ENCODE results near the gene IGSF3.

IGSF3 gene

GRCh38 chr1:116667575-116668105, at the start of gene IGSF3:
TSS of gene IGSF3 (minus strand) at chr1:116667733. CDS start at chr1:116666326, 1,407 bp downstream.
- no peak for DNase-seq (ENCODE audit: low read depth)

DNA sequence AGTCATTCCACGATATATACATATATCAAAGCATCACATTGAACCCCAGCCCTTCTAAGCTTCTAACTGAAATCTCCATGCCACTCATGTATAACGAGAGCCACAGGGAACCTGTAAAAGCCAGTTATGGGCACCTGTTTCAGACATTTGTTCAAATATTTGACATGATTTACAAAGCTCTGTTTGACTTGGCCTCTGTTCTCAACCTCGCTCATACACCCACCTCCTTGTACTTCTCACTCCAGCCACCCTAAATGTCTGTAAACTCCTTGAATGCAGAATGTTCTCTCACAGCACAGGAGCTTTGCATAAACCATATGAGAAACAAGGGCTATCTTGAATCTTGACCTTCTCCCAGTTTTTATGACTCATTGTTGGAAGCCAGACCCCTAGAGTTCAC, 49.8 kb upstream of the IGSF3 start:
- DNase-seq (ENCODE audit: low read depth) = no peak

DNA sequence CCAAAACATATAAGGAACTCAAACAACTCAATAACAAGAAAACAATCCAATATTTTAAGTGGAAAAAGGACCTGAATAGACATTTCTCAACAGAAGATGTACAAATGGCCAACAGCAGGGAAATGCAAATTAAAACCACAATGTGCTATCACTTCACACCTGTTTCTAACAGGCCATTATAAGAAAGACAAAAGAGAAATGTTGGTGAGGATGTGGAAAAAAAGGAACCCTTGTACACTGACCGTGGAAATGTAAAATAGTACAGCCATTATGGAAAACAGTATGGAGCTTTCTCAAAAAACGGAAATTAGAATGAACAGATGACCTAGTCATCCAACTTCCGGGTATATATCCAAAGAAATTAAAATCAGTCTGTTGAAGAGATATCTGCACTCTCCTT, 48.9 kb upstream of the IGSF3 start:
- no peak for DNase-seq (ENCODE audit: low read depth)

GRCh38 chr1:116713474-116713873, 45.9 kb upstream of the IGSF3 start:
- DNase-seq (ENCODE audit: low read depth) = no peak

DNA sequence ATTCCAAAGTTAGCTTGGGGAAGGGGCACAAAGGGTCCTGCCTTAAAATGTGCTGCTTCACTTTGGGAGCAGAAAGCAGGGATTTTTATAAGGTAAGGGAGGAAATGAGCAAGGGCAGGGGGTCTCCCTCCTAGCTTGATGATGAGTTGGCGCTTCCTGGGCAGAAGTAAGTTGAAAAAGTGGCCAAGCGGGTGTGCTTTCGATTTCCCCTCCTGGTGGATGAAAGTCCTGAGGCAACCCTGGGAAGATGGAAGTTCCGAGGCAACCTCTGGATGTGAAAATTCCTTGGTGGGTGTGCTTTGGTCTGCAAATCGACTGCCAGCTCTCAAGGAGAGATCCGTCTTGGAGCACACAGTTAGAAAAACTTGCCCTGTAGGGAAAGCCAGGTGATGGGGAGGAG, 45.0 kb upstream of the IGSF3 start:
- no peak for DNase-seq (ENCODE audit: low read depth)

DNA sequence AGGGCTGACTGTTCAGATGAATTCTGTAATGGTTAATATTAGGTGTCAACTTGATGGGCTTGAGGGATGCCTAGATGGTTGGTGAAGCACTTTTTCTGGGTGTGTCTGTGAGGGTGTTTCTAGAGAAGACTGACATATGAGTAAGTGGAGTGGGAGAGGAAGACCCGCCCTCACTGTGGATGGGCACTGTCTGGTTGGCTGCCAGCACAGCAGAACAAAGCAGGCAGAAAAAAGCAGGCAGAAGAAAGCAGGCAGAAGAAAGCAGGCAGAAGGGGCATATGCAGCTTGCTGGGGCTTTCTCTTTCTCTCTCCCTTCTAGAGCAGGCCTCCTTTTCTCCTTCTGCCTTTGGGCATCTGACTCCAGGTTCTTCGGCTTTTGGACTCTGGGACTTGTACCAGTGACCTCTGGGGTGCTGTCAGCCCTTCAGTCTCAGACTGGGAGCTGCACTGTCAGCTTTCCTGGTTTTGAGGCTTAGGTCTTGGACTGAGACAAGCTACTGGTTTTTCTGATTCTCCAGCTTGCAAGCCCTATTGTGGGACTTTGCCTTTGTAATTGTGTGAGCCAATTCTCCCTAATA, 43.8 kb upstream of the IGSF3 start:
- no peak for DNase-seq (ENCODE audit: low read depth)

- DNase-seq (ENCODE audit: low read depth) = no peak
Measured at GRCh38 chr1:116710420-116711262, 43.1 kb upstream of the IGSF3 start.

DNA sequence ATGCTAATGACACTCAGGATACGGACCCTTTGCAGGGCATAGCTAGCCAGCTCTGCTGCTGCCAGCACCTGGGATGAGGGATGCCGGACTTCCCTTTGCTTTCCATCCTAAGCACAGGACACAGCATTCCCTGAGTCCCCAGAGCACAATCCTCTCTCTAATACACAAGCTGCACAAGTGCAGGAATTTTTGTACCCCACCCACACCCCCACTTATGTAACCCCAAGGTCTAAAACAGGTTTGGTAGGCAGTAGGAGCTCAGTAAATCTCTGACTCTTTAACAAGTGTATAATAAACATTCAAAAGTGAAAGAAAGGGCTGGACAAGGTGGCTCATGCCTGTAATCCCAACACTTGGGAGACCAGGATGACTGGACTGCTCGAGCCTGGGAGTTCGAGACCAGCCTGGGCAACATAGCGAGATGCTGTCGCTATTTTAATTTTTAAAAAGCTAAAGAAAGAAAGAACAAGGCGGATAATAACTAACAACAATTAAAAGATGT, 42.2 kb upstream of the IGSF3 start:
- no peak for DNase-seq (ENCODE audit: low read depth)

GRCh38 chr1:116708255-116708900, 40.8 kb upstream of the IGSF3 start:
- no peak for DNase-seq (ENCODE audit: low read depth)

GRCh38 chr1:116706841-116707240, 39.3 kb upstream of the IGSF3 start:
- DNase-seq (ENCODE audit: low read depth) = no peak

- no peak for DNase-seq (ENCODE audit: low read depth)
Measured at GRCh38 chr1:116706123-116706522, 38.6 kb upstream of the IGSF3 start.

- no peak for DNase-seq (ENCODE audit: low read depth)
Measured at GRCh38 chr1:116704278-116704677, 36.7 kb upstream of the IGSF3 start.

- DNase-seq (ENCODE audit: low read depth) = no peak
Measured at GRCh38 chr1:116699605-116700004, 32.1 kb upstream of the IGSF3 start.

GRCh38 chr1:116698244-116698595, 30.7 kb upstream of the IGSF3 start:
- DNase-seq (ENCODE audit: low read depth) = no peak

DNA sequence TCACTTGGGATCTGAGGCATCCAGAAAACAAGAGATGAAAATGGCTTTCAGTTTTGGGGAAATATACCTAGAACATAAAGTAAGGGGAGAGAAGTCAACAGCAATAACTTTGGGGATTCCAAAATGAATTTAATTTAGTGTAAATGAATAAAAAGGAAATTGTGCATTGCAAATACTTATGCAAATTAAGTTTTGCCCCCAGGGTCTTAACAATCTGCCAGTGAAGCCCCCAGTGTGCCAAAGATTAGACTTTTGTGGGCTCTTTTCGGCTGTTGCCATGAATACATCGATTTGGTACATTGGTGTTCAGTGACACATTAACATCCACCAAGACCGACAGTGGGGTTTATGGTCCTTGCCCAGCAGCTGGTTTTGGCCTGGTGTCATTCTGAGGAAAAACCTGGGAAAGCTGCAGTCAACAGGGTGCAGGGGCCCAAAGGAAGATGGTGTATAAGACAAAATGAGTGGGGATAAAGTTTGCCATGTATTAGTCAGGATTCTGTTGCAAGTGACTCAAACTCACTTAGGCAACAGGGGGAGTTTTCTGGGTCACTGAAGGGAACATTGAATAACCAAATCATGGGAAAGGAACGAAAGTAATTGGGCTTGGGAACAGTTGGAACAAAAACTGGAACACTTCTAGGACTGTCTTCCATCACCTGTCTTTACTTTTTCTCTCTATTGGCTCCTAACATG, 30.2 kb upstream of the IGSF3 start:
- DNase-seq (ENCODE audit: low read depth) = no peak

GRCh38 chr1:116694524-116694923, 27.0 kb upstream of the IGSF3 start:
- DNase-seq (ENCODE audit: low read depth) = no peak

DNA sequence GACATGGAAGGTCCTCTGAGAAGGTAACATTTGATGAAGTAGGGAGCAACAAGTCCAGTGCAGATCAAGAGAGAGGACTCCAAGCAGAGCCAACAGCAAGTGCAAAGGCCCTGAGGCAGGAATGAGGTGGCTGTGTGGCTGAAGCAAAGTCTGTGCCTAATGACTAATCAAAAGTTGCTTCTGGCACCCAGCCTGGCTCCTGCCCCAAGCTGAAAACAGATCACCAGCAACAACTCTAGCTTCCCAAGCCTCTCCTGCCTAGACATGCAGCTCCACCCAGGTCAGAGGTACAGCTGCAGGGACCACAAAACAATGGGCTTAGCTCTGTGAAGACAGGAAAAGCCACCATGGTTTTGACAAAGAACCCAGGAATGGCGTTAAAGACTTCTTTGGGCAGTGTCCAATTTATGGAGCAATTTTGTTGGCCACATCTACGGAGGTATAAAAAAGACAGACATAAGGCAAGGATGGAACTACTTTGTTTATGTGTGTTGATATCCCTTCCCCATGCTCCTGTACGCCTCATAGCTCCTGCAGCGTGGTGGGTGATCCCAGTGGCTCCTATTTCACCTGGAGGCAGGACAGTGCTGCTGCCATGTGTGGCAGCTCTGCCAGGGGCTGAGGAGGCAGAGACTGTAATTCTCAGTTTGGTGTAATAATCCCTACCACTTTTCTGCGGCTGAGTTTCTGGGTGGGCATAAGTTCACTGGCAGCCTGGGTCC, 26.4 kb upstream of the IGSF3 start:
- no peak for DNase-seq (ENCODE audit: low read depth)

DNA sequence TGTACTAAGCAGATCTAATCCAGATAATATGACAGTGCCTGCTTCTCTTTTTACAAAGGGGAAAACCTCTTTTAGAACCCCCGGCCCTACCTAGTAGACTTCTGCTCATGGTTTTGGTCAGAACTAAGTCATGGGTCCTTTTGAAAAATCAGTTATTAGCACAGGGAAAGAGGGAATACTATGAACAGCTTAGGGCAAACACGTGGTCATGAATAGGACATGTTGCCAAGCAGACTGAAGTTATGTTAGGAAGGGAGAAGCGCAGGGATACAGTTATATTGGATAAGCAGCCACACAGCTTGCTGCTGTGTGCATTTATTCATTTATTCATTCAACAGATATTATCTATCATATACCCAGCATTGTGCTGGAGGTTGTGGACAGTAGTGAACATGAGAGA, 25.3 kb upstream of the IGSF3 start:
- DNase-seq (ENCODE audit: low read depth) = no peak

GRCh38 chr1:116690849-116691406, 23.4 kb upstream of the IGSF3 start:
- DNase-seq (ENCODE audit: low read depth) = no peak

GRCh38 chr1:116690396-116690848, 22.9 kb upstream of the IGSF3 start:
- no peak for DNase-seq (ENCODE audit: low read depth)

DNA sequence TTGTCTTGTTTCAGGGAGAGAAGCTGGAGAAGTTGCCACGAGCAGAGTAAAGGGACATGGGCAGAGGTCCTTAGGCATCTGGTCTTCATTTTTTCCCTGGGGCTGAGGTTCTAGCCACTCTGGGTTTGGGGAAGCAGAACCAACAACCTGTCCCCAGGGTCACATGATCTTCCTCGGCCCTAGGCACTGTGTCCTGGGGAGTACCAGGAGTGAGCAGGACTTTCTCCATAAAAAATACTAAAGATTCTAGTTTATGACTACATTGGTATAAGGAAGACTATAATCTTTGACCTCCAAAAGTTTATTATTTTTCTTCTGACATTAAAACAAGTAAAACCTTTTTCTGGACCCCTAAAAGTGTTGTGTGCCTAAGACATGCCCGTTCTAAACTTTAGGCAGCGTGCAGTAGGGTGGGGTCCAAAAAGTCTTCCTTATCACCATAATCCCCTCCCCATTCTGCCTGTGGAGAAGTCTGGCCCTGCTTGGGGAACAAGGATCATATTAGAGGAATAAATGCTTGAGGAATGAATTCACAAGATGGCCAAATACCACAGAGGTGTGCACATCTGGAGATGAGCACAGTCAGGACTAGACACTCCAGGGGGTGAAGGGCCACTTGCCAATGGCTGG, 19.3 kb upstream of the IGSF3 start:
- DNase-seq (ENCODE audit: low read depth) = no peak

Measured in stimulated activated CD8-positive, alpha-beta memory T cell treated with anti-CD3 and anti-CD28 coated beads, Interleukin-12 subunit alpha, Interleukin-12 subunit beta, amount 100 ng/mL, for 1 hour (primary cell).